Stimulated activated memory B cell treated with anti-CD40 and anti-IgM and Interleukin-4, amounts not matched to agents 10 μg/mL and 1 μg/mL and 100 μg/mL, for 72 hours (primary cell): ENCODE measurements around the gene EIF3F.

Experiments
- ATAC-seq: fragments of 150-1000 bp; cut with Tn5 transposase; 2 replicates; pipeline ENCODE4 v1.10.0; 2021
- H3K27ac Mint-ChIP-seq: one replicate; pipeline ENCODE4 v1.8.0; 2022; ENCODE audit warnings: mild to moderate bottlenecking, mixed read lengths
- H3K27me3 Mint-ChIP-seq: one replicate; pipeline ENCODE4 v1.8.0; 2022; ENCODE audit warnings: mixed read lengths
- H3K36me3 Mint-ChIP-seq: one replicate; pipeline ENCODE4 v1.8.0; 2022; ENCODE audit warnings: mixed read lengths
- H3K4me1 Mint-ChIP-seq: one replicate; pipeline ENCODE4 v1.8.0; 2022; ENCODE audit warnings: mixed read lengths
- H3K4me3 Mint-ChIP-seq: one replicate; pipeline ENCODE4 v1.8.0; 2022; ENCODE audit warnings: mild to moderate bottlenecking, moderate library complexity, mixed read lengths
- H3K9me3 Mint-ChIP-seq: one replicate; pipeline ENCODE4 v1.8.0; 2022; ENCODE audit warnings: mixed read lengths

Gene EIF3F

DNA sequence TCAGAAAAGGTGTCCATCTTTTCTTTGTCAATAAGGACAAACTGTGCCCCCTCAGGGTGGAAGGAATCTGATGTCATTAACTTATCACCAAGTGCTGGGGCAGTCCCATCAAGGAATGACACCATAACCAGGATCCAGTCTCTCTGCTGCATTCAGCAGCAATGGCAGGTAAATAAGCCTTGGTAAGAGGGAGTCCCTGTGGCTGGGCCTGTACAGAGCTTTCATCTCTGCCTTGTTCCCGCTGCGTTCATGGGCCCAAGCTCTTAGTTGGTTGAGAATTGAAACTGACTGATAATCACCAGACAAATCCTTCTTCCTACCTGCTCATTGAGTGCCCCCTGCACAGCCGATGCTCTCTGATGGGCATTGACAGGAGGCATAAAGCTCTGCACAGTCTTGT, 22.7 kb downstream of the EIF3F start:
- H3K27ac Mint-ChIP-seq = no peak overlapping the region
- H3K27me3 Mint-ChIP-seq = peaks cover 8% of the 10 kb centered on the region
- H3K4me3 Mint-ChIP-seq = no peak overlapping the region
- no peaks in the 10 kb centered on the region for H3K9me3 Mint-ChIP-seq
- H3K4me1 Mint-ChIP-seq = no peaks in the 10 kb centered on the region
- no peak for ATAC-seq
- H3K36me3 Mint-ChIP-seq = no peaks in the 10 kb centered on the region

- H3K36me3 Mint-ChIP-seq = no peaks in the 10 kb centered on the region
- peak; percentile 31 for ATAC-seq
- no peaks in the 10 kb centered on the region for H3K9me3 Mint-ChIP-seq
Observed at GRCh38 chr11:8011371-8011770, 24.2 kb downstream of the EIF3F start.

GRCh38 chr11:8011981-8012444, 24.9 kb downstream of the EIF3F start:
- no peaks in the 10 kb centered on the region for H3K9me3 Mint-ChIP-seq
- no peaks in the 10 kb centered on the region for H3K36me3 Mint-ChIP-seq
- no peak for ATAC-seq
- H3K27me3 Mint-ChIP-seq = peaks cover 8% of the 10 kb centered on the region
- no peak overlapping the region for H3K4me3 Mint-ChIP-seq
- H3K27ac Mint-ChIP-seq = no peak overlapping the region
- H3K4me1 Mint-ChIP-seq = no peaks in the 10 kb centered on the region

More at GRCh38 chr11:8011371-8011770, 24.2 kb downstream of the EIF3F start:
- H3K4me3 Mint-ChIP-seq = no peak overlapping the region
- no peaks in the 10 kb centered on the region for H3K4me1 Mint-ChIP-seq
- no peak overlapping the region for H3K27ac Mint-ChIP-seq
- H3K27me3 Mint-ChIP-seq = peaks cover 8% of the 10 kb centered on the region

- Mint-ChIP-seq H3K4me1 (peaks cover 6% of the 10 kb centered on the region), H3K36me3 (no peaks in the 10 kb centered on the region), H3K4me3 (no peak overlapping the region), H3K27ac (no peak overlapping the region), H3K27me3 (peaks cover 21% of the 10 kb centered on the region), H3K9me3 (no peaks in the 10 kb centered on the region)
- no peak for ATAC-seq
Observed at GRCh38 chr11:8013833-8014232, 26.7 kb downstream of the EIF3F start.

GRCh38 chr11:8015753-8016239, 28.7 kb downstream of the EIF3F start:
- Mint-ChIP-seq H3K4me3 (no peak overlapping the region), H3K36me3 (no peaks in the 10 kb centered on the region), H3K9me3 (no peaks in the 10 kb centered on the region), H3K27me3 (peaks cover 24% of the 10 kb centered on the region), H3K4me1 (peaks cover 14% of the 10 kb centered on the region), H3K27ac (no peak overlapping the region)
- no peak for ATAC-seq

DNA sequence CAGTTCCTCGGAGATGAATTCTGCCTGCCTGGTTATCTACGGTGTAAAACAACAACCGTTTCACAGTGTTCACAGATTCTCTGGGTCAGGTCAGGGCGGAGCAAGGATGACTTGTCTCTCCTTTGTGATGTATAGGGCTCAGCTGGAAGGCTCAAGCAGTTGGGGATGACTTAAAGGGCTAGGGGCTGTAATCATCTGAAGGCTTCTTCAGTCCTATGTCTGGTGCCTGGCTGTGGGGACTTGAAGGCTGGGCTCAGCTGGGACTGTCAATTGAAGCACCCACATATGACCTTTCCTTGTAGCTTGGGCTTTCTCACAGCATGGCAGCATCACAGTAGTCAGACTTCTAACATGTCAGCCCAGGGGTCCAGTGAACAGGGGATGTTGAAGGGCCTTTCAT, 29.3 kb downstream of the EIF3F start:
- H3K36me3 Mint-ChIP-seq = no peaks in the 10 kb centered on the region
- no peak for ATAC-seq
- H3K4me3 Mint-ChIP-seq = no peak overlapping the region
- peaks cover 14% of the 10 kb centered on the region for H3K4me1 Mint-ChIP-seq
- peaks cover 27% of the 10 kb centered on the region for H3K27me3 Mint-ChIP-seq
- H3K27ac Mint-ChIP-seq = no peak overlapping the region
- H3K9me3 Mint-ChIP-seq = no peaks in the 10 kb centered on the region

GRCh38 chr11:8017071-8017470, 29.9 kb downstream of the EIF3F start:
- no peak overlapping the region for H3K4me3 Mint-ChIP-seq
- no peaks in the 10 kb centered on the region for H3K36me3 Mint-ChIP-seq
- H3K4me1 Mint-ChIP-seq = peaks cover 14% of the 10 kb centered on the region
- no peak overlapping the region for H3K27ac Mint-ChIP-seq
- no peak for ATAC-seq
- no peaks in the 10 kb centered on the region for H3K9me3 Mint-ChIP-seq
- H3K27me3 Mint-ChIP-seq = peaks cover 30% of the 10 kb centered on the region

- Mint-ChIP-seq H3K36me3 (no peaks in the 10 kb centered on the region), H3K27me3 (peaks cover 35% of the 10 kb centered on the region), H3K9me3 (no peaks in the 10 kb centered on the region), H3K27ac (peak overlapping the region; percentile 44), H3K4me3 (peak overlapping the region; percentile 81), H3K4me1 (peaks cover 14% of the 10 kb centered on the region)
- no peak for ATAC-seq
Observed at GRCh38 chr11:8017894-8018483, 30.9 kb downstream of the EIF3F start.

- ATAC-seq = peak; percentile 71
- peaks cover 14% of the 10 kb centered on the region for H3K4me1 Mint-ChIP-seq
- peaks cover 35% of the 10 kb centered on the region for H3K27me3 Mint-ChIP-seq
- H3K36me3 Mint-ChIP-seq = no peaks in the 10 kb centered on the region
- peak overlapping the region; percentile 44 for H3K27ac Mint-ChIP-seq
- H3K9me3 Mint-ChIP-seq = no peaks in the 10 kb centered on the region
- peak overlapping the region; percentile 81 for H3K4me3 Mint-ChIP-seq
Observed at GRCh38 chr11:8018484-8019313, 31.6 kb downstream of the EIF3F start.

- peak; percentile 49 for ATAC-seq
- Mint-ChIP-seq H3K9me3 (no peaks in the 10 kb centered on the region), H3K36me3 (no peaks in the 10 kb centered on the region), H3K27me3 (peaks cover 35% of the 10 kb centered on the region), H3K4me1 (peaks cover 14% of the 10 kb centered on the region), H3K27ac (no peak overlapping the region), H3K4me3 (peak overlapping the region; percentile 67)
Observed at GRCh38 chr11:8019314-8020243, 32.4 kb downstream of the EIF3F start.

- ATAC-seq = no peak
- H3K36me3 Mint-ChIP-seq = no peaks in the 10 kb centered on the region
- peak overlapping the region; percentile 67 for H3K4me3 Mint-ChIP-seq
- H3K27me3 Mint-ChIP-seq = peaks cover 35% of the 10 kb centered on the region
- H3K4me1 Mint-ChIP-seq = peaks cover 14% of the 10 kb centered on the region
- no peaks in the 10 kb centered on the region for H3K9me3 Mint-ChIP-seq
- no peak overlapping the region for H3K27ac Mint-ChIP-seq
Observed at GRCh38 chr11:8020244-8020597, 33.1 kb downstream of the EIF3F start.

DNA sequence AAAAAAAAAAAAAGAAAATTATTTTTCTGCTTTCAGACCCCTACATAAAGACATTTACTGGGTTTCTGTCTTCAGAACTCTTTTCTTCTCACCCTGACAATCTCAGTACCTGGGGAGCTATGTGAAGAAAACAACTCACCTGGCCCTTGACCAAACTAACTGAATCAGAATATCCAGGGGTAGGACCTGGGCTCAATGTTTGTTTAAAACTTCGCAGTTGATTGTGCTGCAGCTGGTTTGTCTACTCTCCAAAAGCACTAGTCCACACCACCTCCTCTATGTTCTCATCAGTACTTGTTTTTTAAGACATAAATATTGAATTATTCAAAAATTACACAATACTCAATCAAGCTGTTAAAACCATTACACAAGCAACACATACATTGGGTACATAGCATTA, 34.8 kb downstream of the EIF3F start:
- Mint-ChIP-seq H3K9me3 (no peaks in the 10 kb centered on the region), H3K36me3 (no peaks in the 10 kb centered on the region), H3K27me3 (peaks cover 35% of the 10 kb centered on the region), H3K27ac (no peak overlapping the region), H3K4me3 (no peak overlapping the region), H3K4me1 (peaks cover 14% of the 10 kb centered on the region)
- no peak for ATAC-seq

DNA sequence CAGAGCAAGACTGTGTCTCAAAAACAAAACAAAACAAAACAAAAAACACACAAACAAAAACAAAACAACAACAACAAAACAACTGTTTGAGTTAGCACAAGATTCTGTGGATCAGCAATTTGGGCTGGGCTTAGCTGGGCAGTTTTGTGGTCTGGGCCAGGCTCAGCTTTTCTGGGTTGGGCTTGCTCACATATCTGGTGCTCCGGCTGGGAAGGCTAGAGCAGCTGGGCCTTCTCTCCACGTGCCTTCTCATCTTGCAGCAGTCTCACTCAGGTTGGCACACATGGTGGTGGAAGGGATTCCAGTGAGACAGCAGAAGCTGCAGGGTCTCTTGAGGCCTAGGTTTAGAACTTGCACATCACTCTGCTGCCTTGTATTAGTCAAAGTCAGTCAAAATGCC, 35.7 kb downstream of the EIF3F start:
- Mint-ChIP-seq H3K36me3 (no peaks in the 10 kb centered on the region), H3K4me1 (peaks cover 14% of the 10 kb centered on the region), H3K27ac (no peak overlapping the region), H3K27me3 (peaks cover 32% of the 10 kb centered on the region), H3K4me3 (no peak overlapping the region), H3K9me3 (no peaks in the 10 kb centered on the region)
- ATAC-seq = no peak

GRCh38 chr11:8023831-8024555, 36.9 kb downstream of the EIF3F start:
- ATAC-seq = no peak
- Mint-ChIP-seq H3K27ac (no peak overlapping the region), H3K9me3 (no peaks in the 10 kb centered on the region), H3K4me1 (peaks cover 8% of the 10 kb centered on the region), H3K36me3 (no peaks in the 10 kb centered on the region), H3K27me3 (peaks cover 21% of the 10 kb centered on the region), H3K4me3 (no peak overlapping the region)
